A673 (cell line): Measurements from ENCODE around the gene OS9.

Experiments
- EZH2 ChIP-seq: fragments of 200-600 bp; sonication (generic); IDR thresholded peaks from 2 replicates; pipeline ENCODE4 v1.6.1; 2017; ENCODE audit warnings: borderline replicate concordance, low read depth, mild to moderate bottlenecking, mixed read lengths, antibody characterized with exemption, low read length; ENCODE audit not compliant: poor library complexity, severe bottlenecking
- TF ChIP-seq, protein P1 (sequence below): fragments of 300-800, 200-600 bp; sonication (generic); conservative IDR thresholded peaks from 2 replicates; pipeline ENCODE4 v1.5.1; 2017; ENCODE audit warnings: low read depth, mild to moderate bottlenecking, antibody characterized with exemption, low read length, moderate library complexity, mixed read lengths

DNA sequence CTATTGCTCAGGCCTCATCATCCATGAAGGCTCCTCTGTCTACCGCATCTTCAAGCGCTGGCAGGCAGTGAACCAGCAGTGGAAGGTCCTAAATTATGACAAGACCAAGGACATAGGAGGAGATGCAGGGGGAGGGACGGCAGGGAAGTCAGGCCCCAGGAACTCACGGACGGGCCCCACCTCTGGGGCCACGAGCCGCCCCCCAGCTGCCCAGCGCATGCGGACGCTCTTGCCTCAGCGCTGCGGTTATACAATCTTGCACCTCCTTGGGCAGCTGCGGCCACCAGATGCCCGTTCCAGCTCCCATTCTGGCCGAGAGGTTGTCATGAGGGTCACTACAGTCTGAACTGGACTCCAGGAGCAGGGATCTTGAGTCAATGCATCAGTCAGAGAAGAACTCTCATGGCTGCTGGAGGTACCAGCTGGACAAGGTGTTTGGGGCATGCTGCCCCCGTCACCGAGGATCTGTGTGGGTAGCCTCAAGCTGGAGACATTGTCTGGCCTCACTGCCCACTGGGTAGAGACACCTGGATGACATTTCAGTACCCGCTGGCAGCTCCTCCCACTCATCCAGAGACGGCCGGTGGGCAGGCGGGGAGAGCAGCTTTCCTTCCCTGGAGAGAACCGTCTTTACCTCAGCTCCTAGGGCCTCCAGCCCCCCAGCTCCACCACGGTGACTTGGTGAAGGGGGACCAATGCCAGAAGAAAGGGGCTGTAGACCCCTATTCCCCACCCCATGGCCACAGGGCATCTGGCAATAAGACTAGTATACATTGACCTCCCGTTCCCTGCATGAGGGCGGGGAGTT lies 64.8 kb downstream of the OS9 start:
- TF ChIP-seq, protein P1, sequence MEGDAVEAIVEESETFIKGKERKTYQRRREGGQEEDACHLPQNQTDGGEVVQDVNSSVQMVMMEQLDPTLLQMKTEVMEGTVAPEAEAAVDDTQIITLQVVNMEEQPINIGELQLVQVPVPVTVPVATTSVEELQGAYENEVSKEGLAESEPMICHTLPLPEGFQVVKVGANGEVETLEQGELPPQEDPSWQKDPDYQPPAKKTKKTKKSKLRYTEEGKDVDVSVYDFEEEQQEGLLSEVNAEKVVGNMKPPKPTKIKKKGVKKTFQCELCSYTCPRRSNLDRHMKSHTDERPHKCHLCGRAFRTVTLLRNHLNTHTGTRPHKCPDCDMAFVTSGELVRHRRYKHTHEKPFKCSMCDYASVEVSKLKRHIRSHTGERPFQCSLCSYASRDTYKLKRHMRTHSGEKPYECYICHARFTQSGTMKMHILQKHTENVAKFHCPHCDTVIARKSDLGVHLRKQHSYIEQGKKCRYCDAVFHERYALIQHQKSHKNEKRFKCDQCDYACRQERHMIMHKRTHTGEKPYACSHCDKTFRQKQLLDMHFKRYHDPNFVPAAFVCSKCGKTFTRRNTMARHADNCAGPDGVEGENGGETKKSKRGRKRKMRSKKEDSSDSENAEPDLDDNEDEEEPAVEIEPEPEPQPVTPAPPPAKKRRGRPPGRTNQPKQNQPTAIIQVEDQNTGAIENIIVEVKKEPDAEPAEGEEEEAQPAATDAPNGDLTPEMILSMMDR = no peak
- TF ChIP-seq EZH2 = no peak
